Measurements from ENCODE around the gene STK25. TPM values are rescaled to one million over a fixed set of nuclear protein-coding genes. Genes with fewer than 3 reads are reported as not detected.

The STK25 gene
- 187 and 198 TPM in 2 replicates for total RNA-seq

DNA sequence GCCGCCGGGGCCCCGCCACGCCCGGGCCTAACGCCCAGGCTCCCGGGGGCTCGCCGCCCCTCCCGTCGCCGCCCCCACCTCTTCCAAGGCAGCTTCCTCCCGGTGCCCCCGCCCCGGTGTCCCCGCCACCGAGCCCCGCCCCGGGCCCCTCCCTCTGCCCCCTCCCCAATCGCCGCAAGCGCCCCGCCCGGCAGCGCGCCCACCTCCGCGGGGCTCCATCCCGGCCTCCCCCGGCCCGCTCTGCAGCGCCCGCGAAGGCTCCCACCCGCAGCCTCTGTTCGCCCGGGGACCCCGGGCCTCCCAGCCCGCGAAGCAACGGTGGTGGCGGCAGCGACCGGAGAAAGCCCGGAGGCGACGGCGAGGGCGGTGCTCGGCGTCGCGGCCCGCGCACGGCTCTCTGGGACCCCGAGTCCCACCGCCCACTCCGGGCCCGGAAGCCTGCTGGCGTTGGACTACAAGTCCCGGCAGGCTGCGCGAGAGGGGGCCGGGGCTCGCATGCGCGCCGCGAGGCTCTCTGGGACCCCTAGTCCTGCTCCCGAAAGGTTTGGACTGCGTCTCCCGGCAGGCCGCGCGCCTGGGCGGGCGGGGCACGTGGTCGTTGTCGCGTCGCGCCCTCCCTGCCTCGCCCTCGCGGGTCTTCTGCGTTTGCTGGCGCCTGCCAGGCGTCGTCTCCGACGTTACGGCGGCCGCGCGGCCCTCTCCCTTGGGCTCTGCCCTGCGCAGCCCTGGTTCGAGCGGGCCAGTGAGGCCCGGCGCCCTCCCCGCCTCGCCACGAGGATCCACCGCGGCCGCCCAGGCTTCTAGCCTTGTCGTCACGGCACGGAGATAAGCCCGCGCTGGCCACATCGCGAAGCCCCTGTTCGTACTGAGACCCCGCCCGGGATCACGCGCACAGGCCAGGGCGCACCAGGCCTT is at the start of gene STK25:
Gene STK25, minus strand, starts transcription at position 345 of the 915 bp plus-strand sequence. CDS start 549 bp downstream, outside the sequence.

Other genes starting within 250 kb of the STK25 start
- 1,015 and 1,103 TPM in 2 replicates for gene HDLBP, start 192.9 kb downstream of the STK25 start, total RNA-seq
- gene SEPTIN2, start 192.7 kb downstream of the STK25 start, total RNA-seq, result 419 and 451 TPM in 2 replicates
- 33.8 and 40.3 TPM in 2 replicates for gene FARP2, start 152.3 kb downstream of the STK25 start, total RNA-seq
- gene BOK, start 50.2 kb upstream of the STK25 start, total RNA-seq, result 20.1 and 24.8 TPM in 2 replicates
- 29.9 and 47.5 TPM in 2 replicates for gene THAP4, start 128.6 kb upstream of the STK25 start, total RNA-seq
- 35.5 and 44.1 TPM in 2 replicates for gene ATG4B, start 129.1 kb upstream of the STK25 start, total RNA-seq
- 15.8 and 72.7 TPM in 2 replicates for gene DTYMK, start 178.2 kb upstream of the STK25 start, total RNA-seq
- gene ING5, start 193.5 kb upstream of the STK25 start, total RNA-seq, result 18.6 and 20.1 TPM in 2 replicates
- gene D2HGDH, start 226.0 kb upstream of the STK25 start, total RNA-seq, result 13.8 and 17.8 TPM in 2 replicates